Neuronal stem cell (in vitro differentiated cells): ENCODE measurements around the gene SLC25A30.
A peak's percentile ranks its signal among the peaks of the same experiment; 100 is the strongest.

Experiments
- DNase-seq: peaks from one replicate; pipeline ENCODE4 v3.0.0-alpha.2; 2013; ENCODE audit warnings: low spot score
- H2AFZ ChIP-seq: one replicate; pipeline ENCODE4 v1.6.1; 2013; ENCODE audit warnings: mild to moderate bottlenecking, low read length, inconsistent platforms
- H2AK5ac ChIP-seq: 2 replicates; pipeline ENCODE4 v1.6.1; 2013; ENCODE audit warnings: low read depth, mild to moderate bottlenecking, inconsistent platforms, low read length, moderate library complexity, mixed read lengths
- H2BK120ac ChIP-seq: 2 replicates; pipeline ENCODE4 v1.6.1; 2013; ENCODE audit warnings: low read depth, mild to moderate bottlenecking, inconsistent platforms, low read length, moderate library complexity, mixed read lengths
- H2BK12ac ChIP-seq: one replicate; pipeline ENCODE4 v1.6.1; 2013; ENCODE audit warnings: low read length, inconsistent platforms
- H2BK15ac ChIP-seq: 2 replicates; pipeline ENCODE4 v1.6.1; 2013; ENCODE audit warnings: mild to moderate bottlenecking, low read length, inconsistent platforms, mixed read lengths
- H2BK5ac ChIP-seq: one replicate; pipeline ENCODE4 v1.6.1; 2013; ENCODE audit warnings: inconsistent platforms, mild to moderate bottlenecking, low read length, moderate library complexity
- H3K14ac ChIP-seq: one replicate; pipeline ENCODE4 v1.6.1; 2013; ENCODE audit warnings: low read length, inconsistent platforms
- H3K18ac ChIP-seq: 2 replicates; pipeline ENCODE4 v1.6.1; 2013; ENCODE audit warnings: low read length, inconsistent platforms
- H3K23ac ChIP-seq: 2 replicates; pipeline ENCODE4 v1.6.1; 2013; ENCODE audit warnings: low read depth, mild to moderate bottlenecking, mixed read lengths, low read length, inconsistent platforms; ENCODE audit not compliant: poor library complexity
- H3K27ac ChIP-seq: replicated peaks from 3 replicates; pipeline ENCODE4 v1.5.1; 2013; ENCODE audit warnings: low read length, inconsistent platforms
- H3K27me3 ChIP-seq, 3 experiments: 2 replicates each; pipeline ENCODE4 v1.6.1; 2013; ENCODE audit warnings: low read length in 3 of 3, mild to moderate bottlenecking in 2 of 3, inconsistent platforms in 1 of 3, low read depth in 1 of 3, mixed read lengths in 1 of 3, moderate library complexity in 1 of 3; ENCODE audit not compliant: control insufficient read depth in 3 of 3, insufficient read depth in 3 of 3
- H3K36me3 ChIP-seq, 2 donors: replicated peaks in 1 of 2; 2 replicates each; pipeline ENCODE4 v1.6.1; 2013; ENCODE audit warnings: low read length in 2 of 2; ENCODE audit not compliant: control insufficient read depth in 2 of 2, insufficient read depth in 2 of 2
- H3K4ac ChIP-seq: 2 replicates; pipeline ENCODE4 v1.6.1; 2013; ENCODE audit warnings: inconsistent platforms, mild to moderate bottlenecking, low read length, moderate library complexity
- H3K4me1 ChIP-seq, 2 donors: 1 replicate in 1 of 2; 2 replicates in 1 of 2; pipeline ENCODE4 v1.6.1; 2013; ENCODE audit warnings: low read length in 2 of 2, low read depth in 1 of 2; ENCODE audit not compliant: control insufficient read depth in 2 of 2, insufficient read depth in 1 of 2
- H3K4me2 ChIP-seq: one replicate; pipeline ENCODE4 v1.6.1; 2013; ENCODE audit warnings: mild to moderate bottlenecking, low read length, inconsistent platforms; ENCODE audit not compliant: insufficient read depth, poor library complexity, severe bottlenecking
- H3K4me3 ChIP-seq, 2 donors: 2 replicates each; pipeline ENCODE4 v1.5.1; 2013; ENCODE audit warnings: low read length in 2 of 2, mild to moderate bottlenecking in 2 of 2, inconsistent platforms in 1 of 2, moderate library complexity in 1 of 2
- H3K79me1 ChIP-seq: one replicate; pipeline ENCODE4 v1.6.1; 2013; ENCODE audit warnings: low read depth, mild to moderate bottlenecking, inconsistent platforms, low read length, moderate library complexity
- H3K9ac ChIP-seq: one replicate; pipeline ENCODE4 v1.6.1; 2013; ENCODE audit warnings: mild to moderate bottlenecking, low read depth, low read length, inconsistent platforms; ENCODE audit not compliant: poor library complexity
- H3K9me3 ChIP-seq, 2 donors: replicated peaks in 1 of 2; 2 replicates each; pipeline versions ENCODE3 to v1.6.1; 2013; ENCODE audit warnings: low read length in 2 of 2, mild to moderate bottlenecking in 2 of 2, inconsistent platforms in 1 of 2, low read depth in 1 of 2, mixed read lengths in 1 of 2, moderate library complexity in 1 of 2; ENCODE audit not compliant: control insufficient read depth in 2 of 2, insufficient read depth in 1 of 2
- H4K8ac ChIP-seq: one replicate; pipeline ENCODE4 v1.6.1; 2013; ENCODE audit warnings: low read depth, mild to moderate bottlenecking, inconsistent platforms, low read length, moderate library complexity
- H4K91ac ChIP-seq: one replicate; pipeline ENCODE4 v1.6.1; 2013; ENCODE audit warnings: low read length, low read depth, mild to moderate bottlenecking, inconsistent platforms; ENCODE audit not compliant: poor library complexity
- WGBS, 2 donors: extraction: QIAGEN DNeasy Blood & Tissue Kit; methylation state at CpG; one replicate each; pipeline ENCODE4 v1.1.7; 2013; ENCODE audit warnings: missing lambda C conversion rate in 2 of 2, mixed read lengths in 1 of 2; ENCODE audit not compliant: insufficient read length in 2 of 2, insufficient replicate concordance in 1 of 2; ENCODE audit errors: extremely low coverage in 2 of 2; 5-methylcytosine and 5-hydroxymethylcytosine counted together

The SLC25A30 gene

DNA sequence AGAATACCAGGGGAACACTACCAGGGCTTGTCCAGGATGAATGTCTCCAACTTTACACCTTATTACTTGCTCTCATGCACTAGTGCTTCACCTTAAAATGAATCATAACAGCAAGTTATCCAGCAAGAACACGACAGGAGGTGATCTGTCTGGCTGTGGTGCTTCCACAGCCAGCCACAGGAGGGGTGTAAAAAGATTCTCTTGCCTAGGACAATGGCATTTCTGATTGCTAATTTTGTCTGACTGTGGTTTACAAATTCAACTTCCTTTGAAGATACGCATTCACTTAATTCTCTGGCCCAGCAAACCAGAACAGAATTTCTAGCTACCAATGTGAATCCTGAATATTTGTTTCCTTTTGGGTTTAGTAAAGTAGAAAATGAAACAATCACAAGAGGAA lies 23.5 kb upstream of the SLC25A30 start:
- Histone ChIP-seq H2BK12ac (no peak overlapping the region), H3K23ac (no peak overlapping the region), H3K4me2 (no peak overlapping the region), H3K18ac (no peak overlapping the region), H3K4me3 (no peak overlapping the region), H4K8ac (no peak overlapping the region), H2BK5ac (no peak overlapping the region), H3K4ac (no peak overlapping the region), H3K27me3 (peaks cover 0 to 11% (median 0%) of the 10 kb centered on the region in 3 experiments), H2AFZ (peak overlapping the region; percentile 56), H4K91ac (no peak overlapping the region), H3K4me1 (peaks cover 3 to 17% of the 10 kb centered on the region in 2 donors), H2BK120ac (no peak overlapping the region), H2AK5ac (no peak overlapping the region), H3K27ac (no peak overlapping the region), H3K36me3 (no peaks in the 10 kb centered on the region), H3K14ac (no peak overlapping the region), H3K9me3 (no peaks in the 10 kb centered on the region), H2BK15ac (no peak overlapping the region), H3K79me1 (no peaks in the 10 kb centered on the region), H3K9ac (no peak overlapping the region)
- no CpG with 5 or more reads among the region's 2 CpGs for WGBS, 2 donors
- no peak for DNase-seq

- Histone ChIP-seq H3K4me2 (no peak overlapping the region), H2BK5ac (no peak overlapping the region), H2AK5ac (no peak overlapping the region), H3K9ac (no peak overlapping the region), H3K9me3 (no peaks in the 10 kb centered on the region), H3K4me1 (peaks cover 3 to 17% of the 10 kb centered on the region in 2 donors), H3K23ac (no peak overlapping the region), H3K4ac (no peak overlapping the region), H3K79me1 (no peaks in the 10 kb centered on the region), H3K14ac (no peak overlapping the region), H3K4me3 (no peak overlapping the region), H4K91ac (no peak overlapping the region), H2BK12ac (no peak overlapping the region), H2BK120ac (no peak overlapping the region), H3K27ac (no peak overlapping the region), H3K36me3 (no peaks in the 10 kb centered on the region), H2BK15ac (no peak overlapping the region), H3K18ac (no peak overlapping the region), H4K8ac (no peak overlapping the region), H3K27me3 (peaks cover 0 to 3% (median 0%) of the 10 kb centered on the region in 3 experiments), H2AFZ (no peak overlapping the region)
- WGBS, 2 donors: no CpG with 5 or more reads among the region's 3 CpGs
- no peak for DNase-seq
Measured at GRCh38 chr13:45439781-45440462, 21.7 kb upstream of the SLC25A30 start.

DNA sequence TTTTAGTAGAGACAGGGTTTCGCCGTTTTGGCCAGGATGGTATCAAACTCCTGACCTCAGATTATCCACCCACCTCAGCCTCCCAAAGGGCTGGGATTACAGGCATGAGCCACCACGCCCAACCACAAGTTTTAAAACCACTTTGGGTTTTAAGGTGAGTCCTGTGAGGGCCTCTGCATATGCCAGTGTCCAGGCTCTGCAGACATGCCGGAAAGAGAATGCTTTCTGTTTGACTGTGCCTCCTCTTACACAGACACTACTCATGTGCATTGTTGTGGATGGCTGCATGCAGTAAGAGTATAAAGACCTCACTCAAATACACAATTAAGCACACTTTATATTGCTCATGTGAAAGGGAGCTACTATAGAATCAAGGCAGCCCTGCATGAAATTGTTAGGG lies 20.8 kb upstream of the SLC25A30 start:
- H4K8ac ChIP-seq: no peak overlapping the region
- no peak overlapping the region for H3K9ac ChIP-seq
- no peak overlapping the region for H2BK12ac ChIP-seq
- no peak overlapping the region for H3K23ac ChIP-seq
- H3K36me3 ChIP-seq: no peaks in the 10 kb centered on the region
- no peak overlapping the region for H2AK5ac ChIP-seq
- H3K4ac ChIP-seq: no peak overlapping the region
- no peak overlapping the region for H2BK5ac ChIP-seq
- no peak for DNase-seq
- H2BK15ac ChIP-seq: no peak overlapping the region
- peaks cover 3 to 17% of the 10 kb centered on the region in 2 donors for H3K4me1 ChIP-seq
- H3K4me3 ChIP-seq: no peak overlapping the region
- no CpG with 5 or more reads among the region's 4 CpGs for WGBS, 2 donors
- H3K9me3 ChIP-seq: no peaks in the 10 kb centered on the region
- H3K14ac ChIP-seq: no peak overlapping the region
- H3K4me2 ChIP-seq: no peak overlapping the region
- peak overlapping the region; percentile 64 for H2AFZ ChIP-seq
- H4K91ac ChIP-seq: no peak overlapping the region
- no peak overlapping the region for H3K27ac ChIP-seq
- no peak overlapping the region for H3K18ac ChIP-seq
- H2BK120ac ChIP-seq: no peak overlapping the region
- no peaks in the 10 kb centered on the region for H3K27me3 ChIP-seq
- H3K79me1 ChIP-seq: no peaks in the 10 kb centered on the region

GRCh38 chr13:45437947-45438346 lies 19.8 kb upstream of the SLC25A30 start:
- Histone ChIP-seq H3K4ac (no peak overlapping the region), H3K14ac (no peak overlapping the region), H3K23ac (no peak overlapping the region), H3K4me1 (peaks cover 3 to 17% of the 10 kb centered on the region in 2 donors), H2BK120ac (no peak overlapping the region), H3K9ac (no peak overlapping the region), H3K4me3 (no peak overlapping the region), H3K9me3 (no peaks in the 10 kb centered on the region), H3K4me2 (no peak overlapping the region), H4K8ac (no peak overlapping the region), H2AFZ (peak overlapping the region; percentile 63), H3K36me3 (no peaks in the 10 kb centered on the region), H3K18ac (peak overlapping the region; percentile 38), H3K27ac (no peak overlapping the region), H2AK5ac (no peak overlapping the region), H4K91ac (no peak overlapping the region), H3K27me3 (no peaks in the 10 kb centered on the region), H2BK12ac (no peak overlapping the region), H2BK15ac (no peak overlapping the region), H3K79me1 (no peaks in the 10 kb centered on the region), H2BK5ac (no peak overlapping the region)
- WGBS, 2 donors: no CpG with 5 or more reads among the region's 4 CpGs
- no peak for DNase-seq
